ENCODE data around the gene PPP1R7.

DNA sequence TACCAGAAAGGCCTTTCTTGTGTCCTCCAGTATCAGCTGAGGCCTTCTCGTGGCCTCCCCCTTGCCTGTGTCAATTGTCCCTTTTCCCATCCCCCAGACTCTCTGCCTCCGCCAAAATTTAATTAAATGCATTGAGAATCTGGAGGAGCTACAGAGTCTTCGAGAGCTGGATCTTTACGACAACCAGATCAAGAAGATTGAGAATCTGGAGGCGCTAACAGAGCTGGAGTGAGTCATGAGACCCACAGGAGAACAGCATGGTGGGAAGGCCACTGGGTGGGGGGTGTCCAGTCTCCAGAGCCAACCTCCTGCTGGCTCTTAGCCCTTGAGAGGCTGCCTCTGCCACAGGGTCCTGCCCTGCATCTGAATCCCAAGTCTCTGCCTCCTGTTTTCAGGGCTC lies 8.8 kb downstream of the PPP1R7 start:
- TF ChIP-seq, protein P1, sequence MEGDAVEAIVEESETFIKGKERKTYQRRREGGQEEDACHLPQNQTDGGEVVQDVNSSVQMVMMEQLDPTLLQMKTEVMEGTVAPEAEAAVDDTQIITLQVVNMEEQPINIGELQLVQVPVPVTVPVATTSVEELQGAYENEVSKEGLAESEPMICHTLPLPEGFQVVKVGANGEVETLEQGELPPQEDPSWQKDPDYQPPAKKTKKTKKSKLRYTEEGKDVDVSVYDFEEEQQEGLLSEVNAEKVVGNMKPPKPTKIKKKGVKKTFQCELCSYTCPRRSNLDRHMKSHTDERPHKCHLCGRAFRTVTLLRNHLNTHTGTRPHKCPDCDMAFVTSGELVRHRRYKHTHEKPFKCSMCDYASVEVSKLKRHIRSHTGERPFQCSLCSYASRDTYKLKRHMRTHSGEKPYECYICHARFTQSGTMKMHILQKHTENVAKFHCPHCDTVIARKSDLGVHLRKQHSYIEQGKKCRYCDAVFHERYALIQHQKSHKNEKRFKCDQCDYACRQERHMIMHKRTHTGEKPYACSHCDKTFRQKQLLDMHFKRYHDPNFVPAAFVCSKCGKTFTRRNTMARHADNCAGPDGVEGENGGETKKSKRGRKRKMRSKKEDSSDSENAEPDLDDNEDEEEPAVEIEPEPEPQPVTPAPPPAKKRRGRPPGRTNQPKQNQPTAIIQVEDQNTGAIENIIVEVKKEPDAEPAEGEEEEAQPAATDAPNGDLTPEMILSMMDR (IDR thresholded peaks at IDR 0.05; ENCODE audit: poor library complexity, severe bottlenecking), result no peak
- no peak for TF ChIP-seq EP300 (conservative IDR thresholded peaks at IDR 0.05; ENCODE audit: poor library complexity, severe bottlenecking)
- TF ChIP-seq POLR2AphosphoS5 (IDR thresholded peaks at IDR 0.05), result no peak
- TF ChIP-seq RAD21 (conservative IDR thresholded peaks at IDR 0.05), result no peak

All from neural cell (in vitro differentiated cells).